Measurements from ENCODE around the gene RABEP2.

DNA sequence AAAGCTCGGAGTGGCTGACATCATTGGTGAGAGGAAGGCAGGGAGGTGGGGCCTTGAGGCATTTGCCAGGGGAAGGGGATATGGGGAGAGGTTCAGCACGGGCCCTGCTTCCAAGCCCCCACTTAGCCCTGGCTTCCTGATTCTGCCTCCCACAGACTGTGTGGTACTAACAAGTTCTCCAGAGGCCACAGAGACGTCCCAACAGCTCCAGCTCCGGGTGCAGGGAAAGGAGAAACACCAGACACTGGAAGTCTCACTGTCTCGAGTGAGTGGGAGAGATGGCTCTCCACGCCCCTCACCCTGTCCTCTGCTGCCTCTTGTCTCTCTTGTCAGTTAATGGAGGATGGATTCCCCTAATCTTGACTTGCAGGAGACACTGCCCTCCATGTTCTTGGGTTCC lies 33.8 kb upstream of the RABEP2 start:
- TF ChIP-seq, protein P1, sequence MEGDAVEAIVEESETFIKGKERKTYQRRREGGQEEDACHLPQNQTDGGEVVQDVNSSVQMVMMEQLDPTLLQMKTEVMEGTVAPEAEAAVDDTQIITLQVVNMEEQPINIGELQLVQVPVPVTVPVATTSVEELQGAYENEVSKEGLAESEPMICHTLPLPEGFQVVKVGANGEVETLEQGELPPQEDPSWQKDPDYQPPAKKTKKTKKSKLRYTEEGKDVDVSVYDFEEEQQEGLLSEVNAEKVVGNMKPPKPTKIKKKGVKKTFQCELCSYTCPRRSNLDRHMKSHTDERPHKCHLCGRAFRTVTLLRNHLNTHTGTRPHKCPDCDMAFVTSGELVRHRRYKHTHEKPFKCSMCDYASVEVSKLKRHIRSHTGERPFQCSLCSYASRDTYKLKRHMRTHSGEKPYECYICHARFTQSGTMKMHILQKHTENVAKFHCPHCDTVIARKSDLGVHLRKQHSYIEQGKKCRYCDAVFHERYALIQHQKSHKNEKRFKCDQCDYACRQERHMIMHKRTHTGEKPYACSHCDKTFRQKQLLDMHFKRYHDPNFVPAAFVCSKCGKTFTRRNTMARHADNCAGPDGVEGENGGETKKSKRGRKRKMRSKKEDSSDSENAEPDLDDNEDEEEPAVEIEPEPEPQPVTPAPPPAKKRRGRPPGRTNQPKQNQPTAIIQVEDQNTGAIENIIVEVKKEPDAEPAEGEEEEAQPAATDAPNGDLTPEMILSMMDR (conservative IDR thresholded peaks at IDR 0.05; ENCODE audit: low read depth, low read length) = no peak
- TF ChIP-seq EZH2 (IDR thresholded peaks at IDR 0.05; ENCODE audit: low read length, unreplicated experiment) = no peak
- TF ChIP-seq EZH2phosphoT487 (IDR thresholded peaks at IDR 0.05; ENCODE audit: borderline replicate concordance, low read length) = no peak

Measured in PC-3 (cell line).